ENCODE results near the gene OST4. TPM values are rescaled to one million over a fixed set of nuclear protein-coding genes. Genes with fewer than 3 reads are reported as not detected.

Gene OST4
- total RNA-seq, 1 donor from 2014 or later, result 254 TPM

DNA sequence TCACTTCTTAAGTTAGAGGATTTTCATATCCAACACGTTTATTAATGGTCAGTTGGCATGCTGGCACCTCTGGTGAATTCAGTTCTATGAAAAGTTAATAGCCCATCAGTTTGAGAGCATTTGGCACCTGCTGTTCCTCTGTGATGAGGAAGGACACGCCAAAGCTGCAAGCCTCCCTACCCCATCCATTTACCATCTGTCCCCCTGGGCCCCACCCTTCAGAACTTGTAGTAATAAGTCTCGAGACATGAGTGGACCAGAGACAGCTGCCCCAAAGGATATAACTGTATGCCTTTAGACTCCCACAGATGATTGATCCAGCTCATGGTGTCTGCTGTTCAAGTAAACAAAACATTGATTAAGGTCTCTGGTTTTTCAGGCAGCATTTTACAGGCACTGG lies 6.3 kb downstream of the OST4 start:
- no peaks in the 10 kb centered on the region for H3K27me3 Mint-ChIP-seq (ENCODE audit: low read depth)
- H3K4me3 Mint-ChIP-seq, result no peak overlapping the region
- peaks cover 8% of the 10 kb centered on the region for H3K4me1 Mint-ChIP-seq
- no peak for DNase-seq (ENCODE audit: low spot score in 2 of 2, unreplicated experiment in 2 of 2)
- no peak overlapping the region for H3K27ac Mint-ChIP-seq
- no peak for TF ChIP-seq CTCF (IDR thresholded peaks at IDR 0.05; ENCODE audit: unreplicated experiment)
- H3K9me3 Mint-ChIP-seq, result no peaks in the 10 kb centered on the region
- H3K36me3 Mint-ChIP-seq, result peaks cover 31% of the 10 kb centered on the region

GRCh38 chr2:27060323-27060722 lies 11.1 kb downstream of the OST4 start:
- Mint-ChIP-seq H3K27me3 (ENCODE audit: low read depth) (no peaks in the 10 kb centered on the region), H3K4me3 (no peak overlapping the region), H3K36me3 (peaks cover 29% of the 10 kb centered on the region), H3K9me3 (no peaks in the 10 kb centered on the region), H3K27ac (no peak overlapping the region), H3K4me1 (no peaks in the 10 kb centered on the region)
- TF ChIP-seq CTCF (IDR thresholded peaks at IDR 0.05; ENCODE audit: unreplicated experiment), result no peak
- no peak for DNase-seq (ENCODE audit: low spot score in 2 of 2, unreplicated experiment in 2 of 2)

DNA sequence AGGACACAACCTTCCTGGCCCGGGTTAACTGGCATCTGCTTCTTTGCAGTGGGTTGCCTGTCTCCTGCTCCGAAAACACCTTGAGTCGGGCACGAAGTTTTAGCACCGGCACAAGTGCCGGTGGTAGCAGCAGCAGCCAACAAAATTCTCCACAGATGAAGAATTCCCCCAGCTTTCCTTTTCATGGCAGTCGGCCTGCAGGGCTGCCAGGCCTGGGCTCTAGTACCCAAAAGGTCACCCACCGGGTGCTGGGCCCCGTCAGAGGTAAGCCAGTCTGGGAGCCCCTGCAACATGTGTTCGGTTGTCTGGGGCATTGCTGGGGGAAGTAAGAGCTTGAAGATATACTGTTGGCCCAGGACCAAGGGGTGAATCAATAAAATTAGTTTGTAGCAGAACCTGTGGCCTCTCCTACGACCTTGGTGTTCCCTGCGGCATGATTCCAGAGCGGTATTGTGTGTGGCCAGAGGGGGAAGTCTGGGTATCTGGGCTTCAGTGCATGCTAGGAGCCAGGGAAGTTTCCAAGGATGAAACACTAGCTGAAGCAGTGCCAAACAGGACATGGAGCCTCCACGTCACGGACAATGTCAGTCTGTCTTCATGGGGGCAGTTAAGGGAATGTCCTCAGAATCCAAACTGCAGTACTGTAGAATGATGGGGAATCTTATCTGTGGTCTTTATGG lies 12.2 kb downstream of the OST4 start:
- no peak for DNase-seq (ENCODE audit: low spot score in 2 of 2, unreplicated experiment in 2 of 2)
- no peaks in the 10 kb centered on the region for H3K4me1 Mint-ChIP-seq
- no peaks in the 10 kb centered on the region for H3K9me3 Mint-ChIP-seq
- H3K27me3 Mint-ChIP-seq (ENCODE audit: low read depth), result no peaks in the 10 kb centered on the region
- H3K36me3 Mint-ChIP-seq, result peaks cover 31% of the 10 kb centered on the region
- TF ChIP-seq CTCF (IDR thresholded peaks at IDR 0.05; ENCODE audit: unreplicated experiment), result no peak
- H3K27ac Mint-ChIP-seq, result no peak overlapping the region
- H3K4me3 Mint-ChIP-seq, result no peak overlapping the region

DNA sequence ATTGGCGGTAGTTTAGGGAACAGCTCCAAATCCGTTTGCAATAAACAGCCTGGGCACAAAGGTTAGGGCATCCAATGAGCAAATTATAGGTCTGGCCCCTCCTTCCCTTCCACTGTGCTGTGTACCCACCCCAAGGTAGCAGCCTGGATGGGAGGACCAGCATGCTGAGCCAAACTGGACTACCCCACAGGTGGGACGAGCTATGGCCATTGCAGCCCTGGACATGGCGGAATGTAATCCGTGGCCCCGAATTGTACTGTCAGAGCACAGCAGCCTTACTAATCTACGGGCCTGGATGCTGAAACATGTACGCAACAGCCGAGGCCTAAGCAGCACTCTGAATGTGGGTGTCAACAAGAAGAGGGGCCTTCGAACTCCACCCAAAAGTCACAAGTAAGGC lies 13.2 kb downstream of the OST4 start:
- no peak for DNase-seq (ENCODE audit: low spot score in 2 of 2, unreplicated experiment in 2 of 2)
- peaks cover 25% of the 10 kb centered on the region for H3K36me3 Mint-ChIP-seq
- no peaks in the 10 kb centered on the region for H3K9me3 Mint-ChIP-seq
- no peak overlapping the region for H3K4me3 Mint-ChIP-seq
- no peaks in the 10 kb centered on the region for H3K4me1 Mint-ChIP-seq
- no peaks in the 10 kb centered on the region for H3K27me3 Mint-ChIP-seq (ENCODE audit: low read depth)
- no peak overlapping the region for H3K27ac Mint-ChIP-seq
- TF ChIP-seq CTCF (IDR thresholded peaks at IDR 0.05; ENCODE audit: unreplicated experiment), result no peak

DNA sequence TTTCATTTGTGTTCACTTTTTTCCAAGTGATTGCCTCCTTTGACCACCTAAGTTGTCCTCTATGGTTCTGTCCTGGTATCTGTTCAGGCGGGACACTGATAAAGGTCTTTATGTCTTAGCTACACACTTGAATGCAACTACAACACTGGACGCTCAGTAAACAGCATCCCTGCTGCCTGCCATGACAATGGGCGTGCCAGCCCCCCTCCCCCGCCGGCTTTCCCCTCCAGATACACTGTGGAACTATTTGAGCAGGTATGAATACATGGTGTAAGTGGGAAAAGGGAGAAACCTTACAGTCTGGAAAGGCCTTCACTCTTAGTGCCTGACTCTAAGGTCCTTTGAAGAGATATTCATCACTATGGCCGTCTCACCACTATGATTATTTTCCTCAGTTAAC lies 14.3 kb downstream of the OST4 start:
- Mint-ChIP-seq H3K4me3 (no peak overlapping the region), H3K9me3 (no peaks in the 10 kb centered on the region), H3K27me3 (ENCODE audit: low read depth) (no peaks in the 10 kb centered on the region), H3K4me1 (peaks cover 2% of the 10 kb centered on the region), H3K36me3 (peaks cover 18% of the 10 kb centered on the region), H3K27ac (no peak overlapping the region)
- no peak for TF ChIP-seq CTCF (IDR thresholded peaks at IDR 0.05; ENCODE audit: unreplicated experiment)
- no peak for DNase-seq (ENCODE audit: low spot score in 2 of 2, unreplicated experiment in 2 of 2)

GRCh38 chr2:27054721-27055120 lies 16.7 kb downstream of the OST4 start:
- Mint-ChIP-seq H3K4me1 (peaks cover 6% of the 10 kb centered on the region), H3K4me3 (no peak overlapping the region), H3K9me3 (no peaks in the 10 kb centered on the region), H3K27ac (no peak overlapping the region), H3K27me3 (ENCODE audit: low read depth) (peaks cover 6% of the 10 kb centered on the region), H3K36me3 (peaks cover 20% of the 10 kb centered on the region)
- TF ChIP-seq CTCF (IDR thresholded peaks at IDR 0.05; ENCODE audit: unreplicated experiment), result no peak
- no peak for DNase-seq (ENCODE audit: low spot score in 2 of 2, unreplicated experiment in 2 of 2)
